Spleen (tissue), 7 donors: ENCODE results near the gene SAMD10.

Source experiments
- CTCF ChIP-seq, 11 experiments: fragments of 200-600 bp in 7 of 11; fragments of 450-650 bp in 4 of 11; sonication (generic) in 4 of 11; IDR thresholded peaks in 8 of 11; conservative IDR thresholded peaks in 3 of 11; 1 replicate in 7 of 11; 2 replicates in 4 of 11; pipeline versions ENCODE4 v1.4.0 to v1.8.0; 2016 to 2021; ENCODE audit warnings: antibody characterized with exemption in 11 of 11, inconsistent platforms in 4 of 11, mild to moderate bottlenecking in 1 of 11
- POLR2A ChIP-seq, 3 donors: fragments of 450-650 bp; IDR thresholded peaks; one replicate each; pipeline ENCODE4 v1.5.1; 2017; ENCODE audit warnings: antibody characterized with exemption in 3 of 3, mild to moderate bottlenecking in 1 of 3
- donor health status: DM: no; HTN: no; CAD: no; lungs with moderate emphysema.
- donor health status: DM: no; HTN: no; CAD: no.
- donor health status: DM: no; HTN: no; CAD: no.

- TF ChIP-seq CTCF (IDR thresholded peaks at IDR 0.05 in 8 of 11, conservative IDR thresholded peaks at IDR 0.05 in 3 of 11) (no peak), POLR2A (IDR thresholded peaks at IDR 0.05) (no peak)
These were observed 48.7 kb upstream of the SAMD10 start for GRCh38 chr20:64027981-64028685.
